Ectodermal cell (in vitro differentiated cells): ENCODE data around the gene ECSIT.

Experiments
- H3K27ac ChIP-seq: 2 replicates; pipeline ENCODE4 v1.7.0; 2013; ENCODE audit warnings: mild to moderate bottlenecking, low read depth, low read length; ENCODE audit not compliant: insufficient read depth, poor library complexity, severe bottlenecking
- H3K27me3 ChIP-seq: 2 replicates; pipeline ENCODE4 v1.7.0; 2013; ENCODE audit warnings: mild to moderate bottlenecking, low read length; ENCODE audit not compliant: insufficient read depth, control insufficient read depth, poor library complexity, severe bottlenecking
- H3K36me3 ChIP-seq: one replicate; pipeline ENCODE4 v1.7.0; 2013; ENCODE audit warnings: low read length; ENCODE audit not compliant: control insufficient read depth, insufficient read depth
- H3K4me1 ChIP-seq: one replicate; pipeline ENCODE4 v1.7.0; 2013; ENCODE audit warnings: low read length; ENCODE audit not compliant: control insufficient read depth, insufficient read depth
- H3K4me3 ChIP-seq: 2 replicates; pipeline ENCODE4 v1.7.0; 2013; ENCODE audit warnings: low read depth, low read length, control low read depth; ENCODE audit not compliant: insufficient read depth
- H3K9me3 ChIP-seq: 2 replicates; pipeline ENCODE4 v1.7.0; 2013; ENCODE audit warnings: mild to moderate bottlenecking, low read length, moderate library complexity; ENCODE audit not compliant: control insufficient read depth
- whole genome bisulfite sequencing, 2 experiments: methylation state at CpG; one replicate each; pipeline ENCODE4 v1.1.7; 2013; ENCODE audit warnings: missing lambda C conversion rate in 2 of 2; 5-methylcytosine and 5-hydroxymethylcytosine counted together

ECSIT gene

DNA sequence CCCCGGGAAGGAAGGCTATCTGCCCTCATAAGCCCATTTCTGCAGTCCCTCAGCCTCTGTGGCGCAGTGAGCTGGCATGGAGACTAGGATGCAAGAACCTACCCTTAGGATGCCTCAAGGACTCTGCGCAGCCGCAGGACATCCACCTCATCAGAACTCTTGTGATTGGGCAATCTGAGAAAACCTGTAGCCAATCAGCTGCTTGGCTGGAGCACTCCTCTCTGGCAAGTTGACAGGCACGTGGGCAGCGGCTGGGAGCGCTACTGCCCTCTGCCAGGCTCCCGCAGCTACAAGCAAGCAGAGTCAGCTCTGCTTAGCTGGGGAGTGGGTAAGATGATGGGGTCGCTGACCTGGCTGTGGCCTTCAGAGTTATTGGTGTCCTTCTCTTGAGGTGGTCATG is 1.5 kb upstream of the ECSIT start:
- H3K9me3 ChIP-seq = no peaks in the 10 kb centered on the region
- no peaks in the 10 kb centered on the region for H3K36me3 ChIP-seq
- peaks cover 5% of the 10 kb centered on the region for H3K27me3 ChIP-seq
- WGBS, 2 experiments = 40 to 42% methylated on average over 9 of the region's 9 CpGs
- no peak overlapping the region for H3K27ac ChIP-seq
- H3K4me3 ChIP-seq = no peak overlapping the region
- H3K4me1 ChIP-seq = peaks cover 4% of the 10 kb centered on the region

DNA sequence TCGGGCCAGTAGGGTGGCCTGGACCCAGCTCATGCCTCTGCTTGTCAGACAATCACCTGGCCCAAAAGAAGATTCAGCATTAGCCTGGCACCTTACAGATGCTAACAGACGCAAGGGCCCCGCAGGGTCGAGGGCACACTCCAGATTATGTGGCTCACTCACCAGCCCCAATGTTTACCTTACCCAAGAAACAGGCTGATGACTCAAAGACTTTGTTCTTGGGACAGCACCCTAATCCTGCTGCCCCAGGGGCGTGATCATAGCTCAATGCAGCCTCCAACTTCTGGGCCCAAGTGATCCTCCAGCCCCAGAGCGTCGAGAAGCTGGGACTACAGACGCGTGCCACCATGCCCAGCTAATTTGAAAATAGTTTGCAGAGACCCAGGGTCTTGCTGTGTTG is 9.8 kb downstream of the ECSIT start:
- H3K27ac ChIP-seq = no peak overlapping the region
- WGBS, 2 experiments = 93 to 94% methylated on average over 9 of the region's 9 CpGs
- H3K36me3 ChIP-seq = no peaks in the 10 kb centered on the region
- no peaks in the 10 kb centered on the region for H3K4me1 ChIP-seq
- H3K9me3 ChIP-seq = no peaks in the 10 kb centered on the region
- no peak overlapping the region for H3K4me3 ChIP-seq
- H3K27me3 ChIP-seq = no peaks in the 10 kb centered on the region

DNA sequence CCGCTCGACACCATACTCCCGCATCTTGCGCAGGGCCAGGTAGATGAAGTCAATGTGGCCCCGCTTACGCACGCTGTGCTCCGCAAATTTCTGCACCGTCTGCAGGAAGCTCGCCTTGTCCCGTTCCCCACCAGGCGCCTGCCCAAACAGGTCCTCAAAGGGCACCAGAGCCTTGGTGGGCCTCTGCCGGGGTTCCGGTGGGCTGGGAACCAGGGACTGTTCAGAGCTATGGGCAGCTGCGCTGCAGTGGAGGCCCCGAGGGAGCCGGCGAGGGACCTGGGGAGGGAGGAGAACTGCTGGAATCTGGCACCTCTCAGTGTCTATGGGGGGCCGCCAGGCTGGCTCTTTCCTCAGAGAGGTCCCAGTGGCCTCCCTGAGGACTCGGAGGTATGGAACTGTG is 15.0 kb downstream of the ECSIT start:
- 95 to 96% methylated on average over 20 of the region's 20 CpGs for WGBS, 2 experiments
- no peak overlapping the region for H3K27ac ChIP-seq
- no peaks in the 10 kb centered on the region for H3K27me3 ChIP-seq
- H3K4me1 ChIP-seq = no peaks in the 10 kb centered on the region
- peaks cover 6% of the 10 kb centered on the region for H3K36me3 ChIP-seq
- no peaks in the 10 kb centered on the region for H3K9me3 ChIP-seq
- no peak overlapping the region for H3K4me3 ChIP-seq

DNA sequence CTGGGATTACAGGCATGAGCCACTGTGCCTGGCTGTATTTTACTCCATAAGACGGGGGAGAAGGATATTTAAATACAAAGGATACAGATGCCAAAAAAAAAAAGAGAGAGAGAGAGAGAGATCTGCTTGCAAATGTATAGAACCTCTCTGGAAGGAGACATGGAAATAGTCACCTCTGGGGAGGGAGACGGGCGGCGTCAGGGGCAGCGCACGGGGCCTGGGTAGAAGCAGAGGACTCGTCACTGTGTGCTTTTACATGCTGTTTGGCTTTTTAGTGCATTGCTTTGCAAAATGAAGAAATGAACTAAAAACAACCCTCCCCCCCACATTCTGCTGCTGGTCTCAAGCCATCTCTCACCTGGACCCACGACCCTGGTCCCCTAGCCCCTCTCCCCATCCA is 18.5 kb downstream of the ECSIT start:
- Histone ChIP-seq H3K4me1 (peaks cover 9% of the 10 kb centered on the region), H3K27me3 (no peaks in the 10 kb centered on the region), H3K9me3 (no peaks in the 10 kb centered on the region), H3K4me3 (no peak overlapping the region), H3K36me3 (peaks cover 6% of the 10 kb centered on the region), H3K27ac (no peak overlapping the region)
- 93 to 96% methylated on average over 8 of the region's 8 CpGs for WGBS, 2 experiments

DNA sequence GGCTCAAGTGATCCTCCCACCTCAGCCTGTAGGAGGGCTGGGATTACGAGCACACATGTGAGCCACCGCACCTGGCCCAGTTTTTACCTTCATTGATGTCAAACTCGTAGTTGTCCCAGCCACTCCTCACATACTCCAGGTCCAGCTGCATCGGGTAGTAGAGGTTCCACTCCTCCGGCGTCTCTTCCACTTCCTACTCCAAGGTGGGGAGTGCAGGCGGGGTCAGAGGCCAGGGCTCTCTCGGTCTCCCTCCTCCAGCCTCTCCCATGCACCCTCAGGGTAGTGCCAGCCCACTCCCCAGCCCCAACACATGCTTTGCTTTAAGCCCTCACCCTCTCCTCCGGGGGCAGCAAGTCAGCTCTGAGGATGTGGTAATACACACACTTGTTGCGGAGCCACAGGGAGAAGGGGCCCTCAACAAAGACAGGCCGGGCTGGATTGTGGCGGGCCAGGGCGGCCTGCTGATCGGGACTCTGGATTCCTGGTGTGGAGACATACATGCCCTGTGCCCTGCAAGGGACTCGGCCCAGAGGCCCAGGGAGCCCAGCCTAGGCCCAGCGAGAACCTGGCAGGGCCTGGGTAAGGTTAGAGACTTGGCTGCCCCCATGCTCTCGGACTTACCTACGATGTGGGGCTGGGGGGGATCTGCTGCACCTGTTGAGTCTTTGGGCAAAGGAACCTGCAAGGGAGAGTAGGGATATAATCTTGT is 21.4 kb downstream of the ECSIT start:
- H3K27me3 ChIP-seq = no peaks in the 10 kb centered on the region
- WGBS, 2 experiments = 93 to 94% methylated on average over 18 of the region's 18 CpGs
- H3K27ac ChIP-seq = no peak overlapping the region
- H3K9me3 ChIP-seq = no peaks in the 10 kb centered on the region
- no peaks in the 10 kb centered on the region for H3K36me3 ChIP-seq
- H3K4me1 ChIP-seq = peaks cover 9% of the 10 kb centered on the region
- H3K4me3 ChIP-seq = no peak overlapping the region

DNA sequence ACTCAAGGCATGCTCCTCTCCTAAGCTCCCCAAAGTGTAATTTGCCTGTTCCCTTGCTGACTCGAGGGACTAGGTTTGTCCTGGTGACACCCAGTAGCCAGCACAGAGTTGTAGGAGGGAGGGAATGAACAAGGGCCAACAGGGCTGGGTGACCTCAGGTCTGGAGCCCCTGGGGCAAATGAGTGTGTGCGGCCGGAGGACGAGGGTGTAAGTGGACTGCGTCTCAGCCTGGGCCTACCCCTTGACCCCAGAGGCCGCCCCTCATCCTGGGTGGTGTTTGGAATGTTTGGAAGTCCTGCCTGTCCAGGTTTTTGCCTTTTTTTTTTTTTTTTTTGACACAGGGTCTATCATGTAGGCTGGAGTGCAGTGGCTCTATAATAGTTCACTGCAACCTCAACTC is 22.0 kb downstream of the ECSIT start:
- Histone ChIP-seq H3K4me1 (peaks cover 9% of the 10 kb centered on the region), H3K4me3 (no peak overlapping the region), H3K9me3 (no peaks in the 10 kb centered on the region), H3K36me3 (no peaks in the 10 kb centered on the region), H3K27ac (no peak overlapping the region), H3K27me3 (no peaks in the 10 kb centered on the region)
- WGBS, 2 experiments = 95% methylated on average over 6 of the region's 6 CpGs

DNA sequence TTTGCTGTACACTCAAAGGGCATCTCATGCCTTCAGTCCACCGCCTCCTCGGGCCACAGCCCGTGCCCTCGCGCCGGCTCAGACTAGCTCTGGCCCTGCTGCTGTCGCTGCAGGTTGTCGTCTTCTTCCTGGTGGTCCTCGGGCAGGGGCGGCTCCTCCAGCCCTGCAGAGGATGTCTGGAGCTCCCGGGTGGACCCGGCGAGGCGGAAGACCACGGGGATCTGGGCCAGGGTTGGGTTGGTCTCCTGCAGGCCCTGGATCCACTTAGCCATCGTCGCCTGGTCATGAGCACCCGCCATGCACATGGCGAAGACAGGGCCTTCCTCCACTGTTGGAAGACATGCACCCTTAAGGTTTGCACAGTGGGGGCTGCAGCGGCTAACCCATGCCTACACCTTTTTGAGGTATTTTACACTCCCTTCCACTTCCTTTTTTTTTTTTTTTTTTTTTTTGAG is 22.8 kb downstream of the ECSIT start:
- Histone ChIP-seq H3K36me3 (no peaks in the 10 kb centered on the region), H3K27ac (peak overlapping the region; percentile 26), H3K4me3 (peak overlapping the region; percentile 78), H3K27me3 (no peaks in the 10 kb centered on the region), H3K4me1 (peaks cover 9% of the 10 kb centered on the region), H3K9me3 (no peaks in the 10 kb centered on the region)
- 72 to 76% methylated on average over 20 of the region's 20 CpGs for WGBS, 2 experiments

DNA sequence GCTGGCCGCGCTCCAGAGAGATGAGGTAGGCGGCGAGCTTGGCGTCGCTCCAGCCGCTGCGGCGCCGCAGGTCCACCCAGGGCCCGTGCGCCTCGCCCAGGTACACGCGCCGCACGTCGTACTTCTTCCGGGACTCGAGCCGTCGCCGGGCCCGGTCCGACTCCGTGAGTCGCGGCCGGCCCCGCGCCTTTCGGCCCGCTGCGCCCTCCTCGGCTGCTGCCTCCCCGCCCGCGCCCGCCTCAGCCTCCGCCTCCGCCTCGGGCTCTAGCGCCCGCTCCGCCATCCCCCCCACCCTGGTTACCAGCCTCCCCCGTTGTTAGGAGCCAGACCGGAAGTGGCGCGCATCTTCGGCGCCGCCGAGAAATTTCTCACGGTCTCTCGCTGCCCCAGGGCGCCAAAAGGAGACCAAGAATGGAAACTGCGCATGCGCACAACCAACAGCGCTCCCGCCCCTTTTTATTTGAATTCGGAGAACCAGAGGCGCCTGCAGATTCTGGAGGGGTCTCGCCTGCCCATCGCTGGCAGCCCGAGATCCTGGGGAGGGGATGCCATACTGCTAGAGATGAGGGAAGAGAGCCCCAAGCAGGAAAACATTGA is 23.3 kb downstream of the ECSIT start, which contains the start of gene ZNF653:
Gene ZNF653, minus strand, starts transcription at position 336 of the 597 bp plus-strand sequence. Its CDS starts 53 bp downstream, at position 283.
- 0% methylated on average over 65 of the region's 65 CpGs for WGBS, 2 experiments
- Histone ChIP-seq H3K27me3 (no peaks in the 10 kb centered on the region), H3K4me3 (peak within 1 kb of the TSS; percentile 78), H3K36me3 (no peaks in the 10 kb centered on the region), H3K27ac (peak within 1 kb of the TSS; percentile 91), H3K9me3 (no peaks in the 10 kb centered on the region), H3K4me1 (peaks cover 9% of the 10 kb centered on the region)

DNA sequence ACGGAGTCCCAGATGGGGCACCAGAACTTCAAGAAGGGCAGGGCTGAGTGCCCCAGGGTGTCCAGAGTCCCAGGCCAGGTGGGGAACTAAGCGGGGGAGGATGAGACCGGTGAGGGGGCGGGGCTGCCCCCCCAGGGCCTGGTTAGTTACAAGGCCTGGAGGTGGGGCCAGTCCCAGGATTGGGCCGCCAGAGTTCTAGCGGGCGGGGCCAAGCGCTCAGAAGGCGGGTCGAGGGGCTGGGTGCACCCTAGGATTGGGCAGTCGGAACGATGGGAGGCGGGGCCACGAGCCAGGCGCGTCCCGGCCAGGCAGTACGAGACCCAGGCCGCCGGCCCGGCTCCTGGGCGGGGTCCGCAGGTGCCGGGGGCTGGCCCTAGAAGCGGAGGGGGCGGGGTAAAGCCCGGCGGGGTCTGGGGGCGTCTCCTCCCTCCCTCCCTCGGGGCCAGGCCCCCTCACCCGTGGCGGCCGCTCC is 23.9 kb downstream of the ECSIT start:
- H3K36me3 ChIP-seq = no peaks in the 10 kb centered on the region
- WGBS, 2 experiments = 0% methylated on average over 33 of the region's 33 CpGs
- peak overlapping the region; percentile 91 for H3K27ac ChIP-seq
- H3K4me1 ChIP-seq = peaks cover 9% of the 10 kb centered on the region
- H3K9me3 ChIP-seq = no peaks in the 10 kb centered on the region
- no peaks in the 10 kb centered on the region for H3K27me3 ChIP-seq
- peak overlapping the region; percentile 78 for H3K4me3 ChIP-seq

DNA sequence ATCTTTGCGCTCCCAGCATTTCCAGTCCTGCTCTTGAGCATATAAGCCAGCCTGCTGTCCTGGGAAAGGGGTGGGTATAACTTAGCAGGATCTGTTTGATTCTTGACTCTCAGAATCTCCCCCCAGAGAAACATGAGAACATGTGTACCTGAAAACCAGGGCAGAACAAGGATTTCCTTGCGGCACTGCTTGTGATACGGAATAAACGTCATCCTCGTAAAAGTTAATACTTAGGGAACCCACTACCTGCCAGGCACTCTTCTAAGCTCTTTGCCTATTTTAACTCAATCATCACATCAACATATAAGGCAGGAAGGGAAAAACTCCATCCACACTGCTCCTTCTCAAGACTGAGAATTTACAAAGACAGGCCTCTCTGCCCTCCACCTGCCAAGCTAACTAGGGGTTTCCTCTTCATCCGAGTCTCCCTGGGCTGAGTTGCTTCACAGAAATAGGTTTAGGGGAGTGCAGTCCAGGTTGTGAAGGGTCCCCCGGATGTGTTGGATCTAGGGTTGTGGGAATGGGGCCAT is 24.4 kb downstream of the ECSIT start:
- H3K4me3 ChIP-seq = peak overlapping the region; percentile 78
- H3K9me3 ChIP-seq = no peaks in the 10 kb centered on the region
- H3K4me1 ChIP-seq = peaks cover 9% of the 10 kb centered on the region
- 68 to 69% methylated on average over 7 of the region's 7 CpGs for WGBS, 2 experiments
- no peaks in the 10 kb centered on the region for H3K36me3 ChIP-seq
- H3K27me3 ChIP-seq = no peaks in the 10 kb centered on the region
- no peak overlapping the region for H3K27ac ChIP-seq
